Stimulated activated naive CD4-positive, alpha-beta T cell treated with Interleukin-2 at 50 U/mL for 16 hours (primary cell): ENCODE results near the gene RBM17.
"Not testable (repeated sequence)": the region's sequence is repeated elsewhere in the genome, so short reads cannot be mapped to it uniquely, and the experiment has no call there.

ENCODE experiments used
- DNase-seq: peaks from one replicate; lab custom pipeline; 2025; lab: John Stamatoyannopoulos, UW

Gene RBM17, protein sequence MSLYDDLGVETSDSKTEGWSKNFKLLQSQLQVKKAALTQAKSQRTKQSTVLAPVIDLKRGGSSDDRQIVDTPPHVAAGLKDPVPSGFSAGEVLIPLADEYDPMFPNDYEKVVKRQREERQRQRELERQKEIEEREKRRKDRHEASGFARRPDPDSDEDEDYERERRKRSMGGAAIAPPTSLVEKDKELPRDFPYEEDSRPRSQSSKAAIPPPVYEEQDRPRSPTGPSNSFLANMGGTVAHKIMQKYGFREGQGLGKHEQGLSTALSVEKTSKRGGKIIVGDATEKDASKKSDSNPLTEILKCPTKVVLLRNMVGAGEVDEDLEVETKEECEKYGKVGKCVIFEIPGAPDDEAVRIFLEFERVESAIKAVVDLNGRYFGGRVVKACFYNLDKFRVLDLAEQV

DNA sequence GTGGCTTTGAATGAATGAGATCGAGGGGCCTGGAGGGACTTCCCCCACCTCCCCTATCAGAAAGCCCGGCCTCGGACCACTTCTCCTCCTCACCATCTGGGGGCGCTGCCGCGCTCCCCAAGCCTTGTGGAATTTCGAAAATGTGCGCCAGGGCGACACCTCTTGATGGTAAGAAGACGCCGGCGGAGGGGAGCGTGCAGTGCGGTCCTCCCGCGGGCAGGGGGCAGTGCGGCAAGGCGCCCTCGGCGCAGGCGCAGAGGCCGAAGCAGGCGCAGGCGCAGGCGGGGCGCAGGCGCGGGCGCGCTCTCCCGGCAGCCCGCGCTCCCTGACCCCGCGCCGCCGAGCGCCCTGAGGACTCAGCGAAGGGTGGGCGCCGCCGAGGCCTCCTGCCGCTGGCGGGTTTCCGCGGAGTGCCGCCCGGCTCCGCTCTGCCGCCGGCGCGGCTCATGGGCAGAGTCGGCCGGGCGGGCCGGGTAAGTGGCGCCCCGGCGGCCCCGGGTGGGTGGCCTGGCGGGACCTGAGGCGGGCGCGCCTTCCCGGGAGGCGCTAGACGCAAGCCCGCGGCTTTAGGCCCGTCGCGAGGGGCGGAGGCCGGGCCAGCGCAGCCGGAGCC is at the start of gene RBM17:
Gene RBM17 (plus strand): TSS at position 314 of the 613 bp plus-strand sequence. CDS start 8,032 bp downstream, outside the sequence.
- peak; percentile 92 for DNase-seq

DNA sequence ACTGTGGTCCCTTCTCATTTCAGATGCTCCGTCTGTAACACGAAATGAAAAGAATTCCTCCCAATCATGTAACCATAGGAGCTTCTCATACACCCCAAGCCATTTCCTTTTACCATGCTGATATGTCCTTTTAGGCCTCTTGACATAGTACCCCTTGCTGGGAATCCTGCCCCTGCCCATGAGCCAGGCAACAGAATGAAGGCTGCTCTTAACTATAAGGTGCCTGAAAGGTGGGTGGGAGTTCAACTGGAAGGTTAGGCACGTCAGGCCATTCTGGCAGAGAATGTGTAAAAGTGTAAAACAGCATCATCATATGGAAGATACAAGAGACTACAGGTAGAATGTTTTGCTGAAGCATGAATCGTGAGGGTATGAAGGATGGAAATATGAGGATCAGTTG is 49.1 kb upstream of the RBM17 start:
- no peak for DNase-seq

GRCh38 chr10:6040205-6040604 is 48.6 kb upstream of the RBM17 start:
- no peak for DNase-seq

DNA sequence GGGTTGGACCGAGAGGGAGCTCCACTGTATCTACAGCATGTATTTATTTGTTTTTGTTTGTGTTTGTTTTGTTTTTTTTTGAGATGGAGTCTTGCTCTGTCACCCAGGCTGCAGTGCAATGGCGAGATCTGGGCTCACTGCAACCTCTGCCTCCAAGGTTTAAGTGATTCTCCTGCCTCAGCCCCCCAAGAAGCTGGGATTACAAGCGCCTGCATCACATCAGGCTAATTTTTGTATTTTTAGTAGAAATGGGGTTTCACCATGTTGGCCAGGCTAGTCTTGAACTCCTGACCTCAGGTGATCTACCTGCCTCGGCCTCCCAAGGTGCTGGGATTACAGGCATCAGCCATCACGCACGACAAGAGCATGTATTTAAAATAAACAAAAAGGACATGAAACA is 45.5 kb upstream of the RBM17 start:
- DNase-seq: not testable (repeated sequence)

DNA sequence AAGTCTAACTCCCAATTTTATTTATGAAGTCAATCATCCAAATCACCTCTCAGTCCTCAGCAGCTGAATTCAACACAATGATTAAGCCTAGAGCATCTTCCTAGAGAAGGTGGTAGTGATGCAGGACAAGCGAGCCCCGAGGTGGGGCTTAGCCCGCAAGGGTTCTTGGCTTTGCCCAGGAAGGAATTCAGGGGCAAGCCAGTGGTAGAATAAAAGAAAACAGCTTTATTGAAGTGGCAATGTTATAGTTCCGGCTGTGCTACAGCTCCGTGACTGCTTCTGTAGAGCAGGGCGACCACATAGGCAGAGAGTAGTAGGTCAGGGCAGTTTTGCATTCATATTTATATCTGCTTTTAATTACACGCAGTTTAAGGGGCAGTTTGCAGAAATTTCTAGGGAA is 44.8 kb upstream of the RBM17 start:
- no peak for DNase-seq

DNA sequence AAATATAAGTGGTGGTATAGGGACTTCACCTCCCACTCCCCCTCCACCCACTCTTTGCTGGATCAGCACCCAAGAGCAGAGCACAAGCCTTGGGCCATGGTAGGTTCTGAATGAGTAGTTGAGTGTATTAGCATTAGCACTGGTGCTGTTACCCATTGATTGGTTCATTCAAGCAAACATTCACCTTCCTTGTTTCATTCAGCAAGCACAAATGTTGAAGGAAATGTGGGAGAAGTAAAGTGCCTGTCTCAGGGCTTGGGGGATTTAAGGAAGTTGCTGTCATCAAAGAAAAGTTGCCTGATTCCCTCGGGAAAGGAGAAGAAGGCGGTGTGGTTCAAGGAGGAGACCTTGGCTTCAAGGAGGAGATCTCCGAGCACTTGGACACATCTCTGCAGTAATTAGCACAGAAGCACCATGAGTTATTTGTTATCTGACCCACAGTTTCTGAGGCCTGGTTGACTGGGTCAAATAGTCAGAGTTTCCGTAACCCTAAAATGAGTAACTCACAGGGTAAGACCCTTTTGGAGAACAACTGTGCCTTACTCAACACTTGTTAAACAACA is 44.0 kb upstream of the RBM17 start:
- peak; percentile 36 for DNase-seq

DNA sequence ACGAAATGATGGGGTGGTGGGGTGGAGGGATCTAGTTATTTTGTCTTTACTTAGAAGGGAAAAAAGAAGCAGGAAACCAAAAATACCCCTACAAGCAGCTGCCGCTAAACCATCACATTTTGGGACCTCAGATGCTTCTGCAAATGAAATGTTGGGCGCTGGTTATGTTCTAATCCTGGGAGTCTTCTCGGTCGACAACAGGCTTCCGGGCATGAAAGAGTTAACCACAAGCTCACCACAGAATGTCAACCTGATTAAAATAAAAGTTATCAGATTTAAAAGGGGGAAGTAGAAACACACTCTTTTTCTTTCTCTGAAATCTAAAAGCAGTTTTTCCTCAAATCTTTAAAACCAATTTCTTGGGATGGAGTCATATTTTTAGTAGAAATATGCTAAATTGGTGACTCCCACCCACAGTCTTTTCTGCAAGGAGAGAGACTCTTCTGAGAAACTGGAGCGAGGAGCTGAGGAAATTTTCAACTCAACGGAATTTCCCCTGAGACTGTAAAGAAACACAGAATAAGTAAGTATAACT is 43.5 kb upstream of the RBM17 start:
- peak; percentile 25 for DNase-seq

GRCh38 chr10:6045878-6046772 is 42.7 kb upstream of the RBM17 start:
- no peak for DNase-seq

- no peak for DNase-seq
These were observed 41.8 kb upstream of the RBM17 start for GRCh38 chr10:6046773-6047611.

GRCh38 chr10:6047847-6048246 is 41.0 kb upstream of the RBM17 start:
- no peak for DNase-seq

DNA sequence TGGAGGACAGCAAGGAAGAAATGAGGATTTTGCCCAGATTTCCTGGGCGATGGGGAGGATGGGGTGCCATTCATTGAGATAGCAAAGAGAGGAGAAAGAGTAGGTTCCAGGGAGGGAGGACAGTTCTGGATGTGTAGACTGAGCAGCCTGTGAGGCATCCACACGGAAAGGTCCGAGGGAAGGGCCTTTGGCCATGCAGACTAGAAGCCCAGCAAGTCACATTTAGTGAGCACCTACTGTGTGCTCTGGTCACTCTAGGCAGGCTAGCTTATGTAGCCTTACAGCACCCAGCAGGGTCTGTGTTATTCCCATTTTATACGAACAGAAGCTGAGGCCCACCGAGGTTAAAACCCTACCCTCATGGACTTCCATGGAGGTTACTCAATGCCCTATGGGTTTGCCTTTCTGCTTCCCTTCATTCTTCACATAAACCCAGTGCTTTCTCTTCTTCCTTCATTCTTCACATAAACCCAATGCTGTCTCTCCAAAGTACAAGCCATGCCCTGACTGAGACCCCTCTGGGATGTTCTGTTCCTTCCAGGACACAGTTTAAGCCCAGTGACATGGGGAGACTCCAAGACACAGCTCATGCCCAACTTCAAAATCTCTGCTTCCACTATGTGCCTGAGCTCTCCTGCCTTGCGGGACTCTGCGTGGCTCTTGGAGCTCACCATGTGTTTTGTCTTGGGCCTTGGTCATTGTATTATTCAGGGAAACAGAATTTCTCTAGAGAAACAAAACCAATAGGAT is 40.4 kb upstream of the RBM17 start:
- DNase-seq: no peak

DNA sequence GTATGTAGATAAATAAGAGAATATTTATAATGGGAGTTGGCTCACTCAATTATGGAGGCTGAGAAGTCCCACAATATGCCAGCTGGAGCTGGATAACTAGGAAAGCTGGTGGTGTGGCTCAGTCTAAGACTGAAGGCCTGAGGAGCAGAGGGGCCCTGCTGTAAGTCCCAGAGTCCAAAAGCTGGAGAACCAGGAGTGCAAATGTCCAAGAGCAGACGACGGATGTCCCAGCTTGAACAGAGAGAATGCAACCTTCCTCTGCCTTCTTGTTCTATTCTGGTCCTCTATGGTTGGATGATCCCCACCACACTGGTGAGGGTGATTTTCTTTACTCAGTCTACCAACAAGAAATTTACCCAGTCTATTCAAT is 39.8 kb upstream of the RBM17 start:
- DNase-seq: no peak

- peak; percentile 93 for DNase-seq
These were observed 37.9 kb upstream of the RBM17 start for GRCh38 chr10:6050801-6051445.

DNA sequence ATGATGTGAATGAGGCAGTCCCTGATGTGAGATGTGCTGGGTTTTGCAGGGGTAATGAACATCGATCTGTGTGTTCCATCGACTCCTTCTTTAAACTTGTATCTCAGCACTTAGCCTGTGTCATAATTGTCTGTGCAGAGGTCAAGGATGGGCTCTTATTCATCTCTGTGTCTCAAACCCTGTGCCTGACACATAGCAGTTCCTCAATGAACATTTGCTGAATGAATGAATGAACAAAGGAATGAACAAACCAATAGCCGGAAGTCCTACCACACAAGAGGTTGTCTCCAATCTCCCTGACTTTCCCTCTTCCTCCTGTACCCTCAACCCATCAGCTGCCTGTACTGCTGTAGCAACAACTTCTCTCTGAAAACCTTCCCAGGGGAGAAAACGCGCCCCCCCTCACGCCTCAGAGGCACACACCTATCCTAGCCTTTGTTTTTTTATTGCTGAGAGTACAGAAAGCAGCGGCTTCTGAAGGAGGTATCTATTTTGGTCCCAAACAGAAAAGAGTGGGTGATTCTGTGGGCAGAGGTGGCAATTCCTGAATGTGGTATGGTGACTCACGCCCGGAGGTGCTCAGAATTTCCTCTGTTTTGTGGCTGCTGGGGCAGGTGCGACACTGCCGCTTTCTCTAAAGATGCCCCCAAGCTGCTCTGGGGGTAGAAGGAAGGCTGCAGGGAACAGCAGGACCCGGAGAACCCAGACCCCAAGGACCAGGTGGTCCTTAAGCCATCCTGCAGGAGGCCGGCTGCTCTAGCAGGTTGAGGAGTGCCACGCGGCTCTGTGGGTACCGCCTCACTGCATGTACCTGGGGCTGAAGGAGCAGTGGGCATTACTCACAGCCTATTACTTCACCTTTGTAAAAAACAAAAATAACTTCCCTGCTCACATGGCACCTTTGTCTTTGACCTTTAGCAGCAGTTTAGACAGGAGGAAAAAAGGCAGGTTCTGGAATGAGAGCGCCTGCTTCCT is 36.3 kb upstream of the RBM17 start:
- peak; percentile 86 for DNase-seq

DNA sequence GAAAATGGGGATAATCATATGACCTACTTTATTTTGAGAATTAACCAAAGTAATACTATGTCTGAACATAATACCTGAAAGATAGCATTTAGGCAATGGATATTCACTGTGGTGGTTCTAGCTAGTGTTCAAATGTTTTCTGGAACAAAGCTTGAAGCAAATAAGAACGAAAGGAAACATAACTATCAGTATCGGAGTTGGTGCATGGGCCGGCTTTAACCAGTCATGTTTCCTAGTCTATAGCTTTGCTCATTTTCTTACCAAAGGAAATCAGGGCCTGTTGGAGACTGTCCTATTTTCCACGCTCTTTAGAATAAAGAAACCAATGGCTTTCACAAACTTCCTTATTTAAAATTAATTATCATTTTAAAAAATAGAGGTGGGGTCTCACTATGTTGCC is 35.5 kb upstream of the RBM17 start:
- no peak for DNase-seq

DNA sequence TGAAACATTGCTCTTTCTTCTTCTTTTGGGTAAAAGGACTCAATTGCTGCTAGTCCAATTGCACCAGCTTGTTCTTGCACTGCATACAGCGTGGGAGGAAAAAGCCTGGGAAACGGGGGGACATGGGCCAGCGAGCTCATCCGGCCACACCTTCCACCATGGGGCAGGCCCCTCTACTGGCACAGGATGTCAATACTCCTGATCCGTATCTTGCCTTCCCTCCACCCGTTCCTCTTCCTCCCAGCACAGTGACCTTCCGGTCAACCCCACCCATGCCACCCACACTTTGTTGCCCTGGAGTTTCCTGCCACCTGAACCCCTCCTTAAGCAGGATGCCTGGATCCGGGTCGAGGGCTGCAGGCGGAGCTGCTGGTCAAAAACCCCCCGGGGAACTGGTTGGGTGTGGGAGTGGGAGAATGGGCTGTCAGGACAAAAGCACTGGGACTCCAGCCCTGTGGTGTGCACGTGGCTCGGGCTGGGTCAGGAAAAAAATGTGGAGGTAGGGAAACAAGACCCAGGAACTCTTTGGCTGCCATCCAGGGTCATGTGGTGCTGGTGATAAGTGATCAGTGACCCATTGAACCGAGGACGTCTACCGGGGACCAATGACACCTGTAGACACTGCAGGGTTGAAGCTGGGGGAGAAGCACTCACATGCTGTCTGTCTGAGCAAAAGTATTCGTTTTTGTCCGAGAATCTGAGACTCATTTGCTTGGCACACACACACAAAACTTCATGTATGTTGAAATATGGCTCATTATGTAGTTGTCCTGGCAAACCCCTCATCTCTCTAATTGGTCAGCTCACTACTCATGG is 34.8 kb upstream of the RBM17 start:
- no peak for DNase-seq

- no peak for DNase-seq
These were observed 34.0 kb upstream of the RBM17 start for GRCh38 chr10:6054884-6055283.

- no peak for DNase-seq
These were observed 32.9 kb upstream of the RBM17 start for GRCh38 chr10:6055929-6056328.
